ENCODE data around the gene ARHGEF16.

ARHGEF16 gene

DNA sequence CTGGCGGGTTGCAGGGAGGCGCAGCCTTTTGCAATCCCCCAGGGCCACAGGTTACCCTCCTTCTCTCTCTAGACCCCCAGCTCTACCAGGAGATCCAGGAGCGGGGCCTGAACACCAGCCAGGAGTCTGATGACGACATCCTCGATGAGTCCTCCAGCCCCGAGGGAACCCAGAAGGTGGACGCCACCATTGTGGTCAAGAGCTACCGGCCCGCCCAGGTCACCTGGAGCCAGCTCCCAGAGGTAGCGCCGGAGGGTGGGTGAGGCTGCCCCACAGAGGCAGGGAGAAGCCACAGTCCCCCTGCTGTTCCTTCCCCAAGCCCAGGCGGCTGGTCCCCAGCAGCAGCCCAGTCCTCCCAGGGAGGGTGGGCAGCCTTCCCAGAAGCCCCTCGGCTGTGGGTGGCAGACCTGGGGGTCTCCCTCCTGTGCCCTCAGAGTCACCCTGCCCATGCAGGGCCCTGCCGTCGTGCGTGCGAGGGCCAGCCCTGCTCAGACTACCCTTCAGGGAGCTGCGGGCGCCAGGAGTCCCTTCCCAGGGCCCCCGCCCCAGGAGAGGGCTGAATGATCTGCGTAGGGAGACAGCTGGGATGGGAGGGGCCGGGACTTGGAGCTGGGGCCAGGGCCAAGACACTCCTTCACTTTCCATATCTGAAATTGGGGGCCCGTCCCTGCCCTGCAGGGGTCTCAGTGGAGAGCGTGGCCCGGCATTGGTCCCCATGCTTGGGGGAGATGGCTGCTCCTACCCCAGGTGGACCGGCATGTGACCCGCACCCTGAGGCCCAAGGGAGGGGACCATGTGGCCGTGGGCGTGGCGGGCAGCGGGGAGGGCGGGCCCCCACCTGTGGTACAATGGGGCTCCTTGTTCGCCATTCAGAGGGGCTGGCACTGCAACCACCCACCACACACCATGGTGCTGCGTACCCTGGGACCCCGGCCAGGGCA lies 12.9 kb downstream of the ARHGEF16 start:
- no peak overlapping the region for H3K4me2 ChIP-seq
- no peaks in the 10 kb centered on the region for H3K4me1 ChIP-seq (ENCODE audit: low read depth, poor library complexity, severe bottlenecking)

DNA sequence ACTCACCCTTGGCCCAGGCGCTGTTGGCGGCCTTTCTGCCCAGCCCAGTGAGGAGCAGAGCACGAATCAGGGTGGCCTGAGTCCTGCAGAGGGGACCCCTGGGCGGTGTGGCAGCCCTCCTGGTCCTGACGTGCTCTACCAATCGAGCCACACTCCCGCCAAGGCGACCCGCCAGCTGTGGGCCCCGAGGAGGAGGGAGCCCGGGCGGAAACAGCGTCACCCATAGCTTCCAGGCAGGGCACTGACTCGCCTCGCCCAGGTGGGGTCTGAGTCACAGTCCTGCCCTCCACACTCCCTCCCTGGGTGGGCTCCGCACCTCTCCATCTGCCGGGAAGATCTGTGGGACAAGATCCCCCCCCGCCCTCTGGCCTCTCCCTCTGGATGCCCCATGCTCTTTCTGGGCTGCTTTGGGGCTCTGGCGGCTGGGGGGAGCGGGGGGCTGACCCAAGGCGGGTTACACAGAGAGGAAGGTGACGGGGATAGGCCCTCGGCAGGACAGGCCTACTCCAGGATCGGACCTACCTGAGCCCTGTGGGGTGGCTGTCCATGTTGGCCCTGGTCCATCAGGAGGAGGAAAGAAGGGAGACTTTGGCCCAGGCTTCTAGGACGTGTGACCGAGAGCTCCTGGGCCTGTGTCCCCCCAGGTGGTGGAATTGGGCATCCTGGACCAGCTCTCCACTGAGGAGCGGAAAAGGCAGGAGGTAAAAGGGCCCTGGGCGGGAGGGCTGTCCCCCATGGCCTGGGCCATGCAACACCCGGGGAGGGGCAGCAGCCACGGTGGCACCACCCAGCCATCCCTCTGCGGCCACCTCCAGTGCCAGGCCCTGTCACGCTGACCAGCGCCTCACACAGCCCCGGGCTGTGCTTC lies 14.0 kb downstream of the ARHGEF16 start:
- H3K79me2 ChIP-seq (ENCODE audit: insufficient read depth, low read depth) = no peaks in the 10 kb centered on the region
- no peak overlapping the region for H2AFZ ChIP-seq (ENCODE audit: low read depth)
- no peak overlapping the region for H3K4me2 ChIP-seq
- no peaks in the 10 kb centered on the region for H4K20me1 ChIP-seq (ENCODE audit: insufficient read depth)
- TF ChIP-seq, protein P1, sequence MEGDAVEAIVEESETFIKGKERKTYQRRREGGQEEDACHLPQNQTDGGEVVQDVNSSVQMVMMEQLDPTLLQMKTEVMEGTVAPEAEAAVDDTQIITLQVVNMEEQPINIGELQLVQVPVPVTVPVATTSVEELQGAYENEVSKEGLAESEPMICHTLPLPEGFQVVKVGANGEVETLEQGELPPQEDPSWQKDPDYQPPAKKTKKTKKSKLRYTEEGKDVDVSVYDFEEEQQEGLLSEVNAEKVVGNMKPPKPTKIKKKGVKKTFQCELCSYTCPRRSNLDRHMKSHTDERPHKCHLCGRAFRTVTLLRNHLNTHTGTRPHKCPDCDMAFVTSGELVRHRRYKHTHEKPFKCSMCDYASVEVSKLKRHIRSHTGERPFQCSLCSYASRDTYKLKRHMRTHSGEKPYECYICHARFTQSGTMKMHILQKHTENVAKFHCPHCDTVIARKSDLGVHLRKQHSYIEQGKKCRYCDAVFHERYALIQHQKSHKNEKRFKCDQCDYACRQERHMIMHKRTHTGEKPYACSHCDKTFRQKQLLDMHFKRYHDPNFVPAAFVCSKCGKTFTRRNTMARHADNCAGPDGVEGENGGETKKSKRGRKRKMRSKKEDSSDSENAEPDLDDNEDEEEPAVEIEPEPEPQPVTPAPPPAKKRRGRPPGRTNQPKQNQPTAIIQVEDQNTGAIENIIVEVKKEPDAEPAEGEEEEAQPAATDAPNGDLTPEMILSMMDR (conservative IDR thresholded peaks at IDR 0.05; ENCODE audit: low read depth, low read length) = no peak
- no peak overlapping the region for H3K9ac ChIP-seq
- peaks cover 78% of the 10 kb centered on the region for H3K27me3 ChIP-seq (ENCODE audit: insufficient read depth, low read depth)
- no peak overlapping the region for H3K4me3 ChIP-seq (IDR thresholded peaks at IDR 0.05; ENCODE audit: insufficient read depth, low read depth, low read length)
- H3K4me1 ChIP-seq (ENCODE audit: low read depth, poor library complexity, severe bottlenecking) = no peaks in the 10 kb centered on the region
- no peak overlapping the region for H3K27ac ChIP-seq
- no peaks in the 10 kb centered on the region for H3K36me3 ChIP-seq (ENCODE audit: insufficient read depth)

More for the DNA sequence above, 12.9 kb downstream of the ARHGEF16 start:
- H4K20me1 ChIP-seq (ENCODE audit: insufficient read depth) = no peaks in the 10 kb centered on the region
- TF ChIP-seq, protein P1 (conservative IDR thresholded peaks at IDR 0.05; ENCODE audit: low read depth, low read length) = no peak
- H3K4me3 ChIP-seq (IDR thresholded peaks at IDR 0.05; ENCODE audit: insufficient read depth, low read depth, low read length) = no peak overlapping the region
- no peak overlapping the region for H3K27ac ChIP-seq
- no peak overlapping the region for H2AFZ ChIP-seq (ENCODE audit: low read depth)
- H3K9ac ChIP-seq = no peak overlapping the region
- peaks cover 80% of the 10 kb centered on the region for H3K27me3 ChIP-seq (ENCODE audit: insufficient read depth, low read depth)
- H3K36me3 ChIP-seq (ENCODE audit: insufficient read depth) = no peaks in the 10 kb centered on the region
- no peaks in the 10 kb centered on the region for H3K79me2 ChIP-seq (ENCODE audit: insufficient read depth, low read depth)

DNA sequence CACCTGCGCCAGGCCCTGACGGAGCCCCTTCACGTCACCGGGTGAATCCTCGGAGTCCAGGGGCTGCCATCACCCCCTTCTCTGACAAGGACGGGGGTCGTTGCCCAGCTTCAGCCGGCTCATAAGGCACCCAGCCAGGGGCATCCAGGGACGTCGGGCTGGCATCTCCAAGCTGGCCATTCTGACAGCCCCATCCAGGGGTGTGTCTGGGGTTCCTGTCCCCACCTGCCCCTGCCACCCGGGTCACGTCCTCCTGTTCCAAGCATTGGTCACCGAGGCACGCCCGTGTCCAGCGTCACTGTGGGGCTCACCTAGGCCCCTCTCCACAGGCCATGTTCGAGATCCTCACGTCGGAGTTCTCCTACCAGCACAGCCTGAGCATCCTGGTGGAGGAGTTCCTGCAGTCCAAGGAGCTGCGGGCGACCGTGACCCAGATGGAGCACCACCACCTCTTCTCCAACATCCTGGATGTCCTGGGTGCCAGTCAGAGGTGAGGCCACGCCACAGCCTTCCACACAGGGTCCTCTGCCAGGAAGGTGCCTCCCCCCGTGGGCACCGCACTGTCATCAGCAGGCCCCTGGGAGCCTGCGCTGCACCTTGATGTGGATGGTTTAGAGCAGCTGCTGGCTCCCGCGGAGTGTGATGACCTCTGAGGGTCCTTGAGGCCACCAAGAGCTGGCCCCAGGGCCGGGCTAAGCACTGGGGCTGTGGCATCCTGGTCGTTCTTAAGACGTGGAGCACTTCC lies 14.8 kb downstream of the ARHGEF16 start:
- no peaks in the 10 kb centered on the region for H3K36me3 ChIP-seq (ENCODE audit: insufficient read depth)
- no peak overlapping the region for H3K4me2 ChIP-seq
- no peaks in the 10 kb centered on the region for H4K20me1 ChIP-seq (ENCODE audit: insufficient read depth)
- H3K4me3 ChIP-seq (IDR thresholded peaks at IDR 0.05; ENCODE audit: insufficient read depth, low read depth, low read length) = no peak overlapping the region
- no peak overlapping the region for H3K9ac ChIP-seq
- H3K27me3 ChIP-seq (ENCODE audit: insufficient read depth, low read depth) = peaks cover 71% of the 10 kb centered on the region
- TF ChIP-seq, protein P1 (conservative IDR thresholded peaks at IDR 0.05; ENCODE audit: low read depth, low read length) = no peak
- no peak overlapping the region for H3K27ac ChIP-seq
- H3K79me2 ChIP-seq (ENCODE audit: insufficient read depth, low read depth) = no peaks in the 10 kb centered on the region
- no peaks in the 10 kb centered on the region for H3K4me1 ChIP-seq (ENCODE audit: low read depth, poor library complexity, severe bottlenecking)
- no peak overlapping the region for H2AFZ ChIP-seq (ENCODE audit: low read depth)
